Brain pericyte (primary cell): ENCODE data around the gene STRIP2.
"Not testable (repeated sequence)": the region's sequence is repeated elsewhere in the genome, so short reads cannot be mapped to it uniquely, and the experiment has no call there.

Experiments
- DNase-seq: peaks from one replicate; pipeline ENCODE4 v3.0.0-alpha.2; 2012; ENCODE audit warnings: low read depth, low spot score

STRIP2 gene

DNA sequence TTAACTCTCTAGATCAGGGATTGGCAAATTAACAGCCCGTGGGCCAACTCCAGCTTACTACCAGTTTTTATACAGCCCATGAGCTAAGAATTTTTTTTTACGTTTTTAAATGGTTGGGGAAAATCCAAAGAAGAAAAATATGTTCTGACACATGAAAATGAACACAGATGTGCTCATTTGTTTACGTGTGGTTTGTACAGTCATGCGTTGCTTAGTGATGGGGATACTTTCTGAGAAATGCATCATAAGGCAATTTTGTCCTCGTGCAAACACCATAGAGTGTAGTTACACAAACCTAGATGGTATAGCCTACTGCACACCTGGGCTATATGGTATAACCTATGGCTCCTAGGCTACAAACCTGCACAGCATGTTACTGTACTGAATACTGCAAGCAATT lies 59.8 kb downstream of the STRIP2 start:
- peak; percentile 49 for DNase-seq

DNA sequence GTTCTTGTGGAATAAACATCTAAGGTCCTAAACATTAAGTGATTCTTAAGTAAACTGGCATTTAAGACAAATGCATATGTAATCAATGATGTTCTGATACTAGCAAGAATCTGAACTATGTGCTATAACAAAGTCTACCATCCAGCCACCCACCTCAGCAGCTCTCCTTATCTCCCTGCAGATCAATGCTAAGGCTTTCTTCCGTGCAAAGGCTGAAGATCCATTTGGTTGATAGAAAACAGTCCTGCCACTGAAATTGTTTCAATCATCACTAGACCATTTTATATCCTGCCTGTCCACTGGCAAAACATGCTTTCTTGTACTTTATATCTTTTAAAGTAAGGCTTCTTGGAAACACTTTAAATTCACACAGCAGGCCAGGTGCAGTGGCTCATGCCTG lies 61.8 kb downstream of the STRIP2 start:
- DNase-seq: no peak

- DNase-seq: no peak
Measured at GRCh38 chr7:129496653-129497052, 62.4 kb downstream of the STRIP2 start.

- DNase-seq: no peak
Measured at GRCh38 chr7:129497156-129497555, 62.9 kb downstream of the STRIP2 start.

- no peak for DNase-seq
Measured at GRCh38 chr7:129498021-129498420, 63.8 kb downstream of the STRIP2 start.

- DNase-seq: no peak
Measured at GRCh38 chr7:129499999-129500398, 65.8 kb downstream of the STRIP2 start.

DNA sequence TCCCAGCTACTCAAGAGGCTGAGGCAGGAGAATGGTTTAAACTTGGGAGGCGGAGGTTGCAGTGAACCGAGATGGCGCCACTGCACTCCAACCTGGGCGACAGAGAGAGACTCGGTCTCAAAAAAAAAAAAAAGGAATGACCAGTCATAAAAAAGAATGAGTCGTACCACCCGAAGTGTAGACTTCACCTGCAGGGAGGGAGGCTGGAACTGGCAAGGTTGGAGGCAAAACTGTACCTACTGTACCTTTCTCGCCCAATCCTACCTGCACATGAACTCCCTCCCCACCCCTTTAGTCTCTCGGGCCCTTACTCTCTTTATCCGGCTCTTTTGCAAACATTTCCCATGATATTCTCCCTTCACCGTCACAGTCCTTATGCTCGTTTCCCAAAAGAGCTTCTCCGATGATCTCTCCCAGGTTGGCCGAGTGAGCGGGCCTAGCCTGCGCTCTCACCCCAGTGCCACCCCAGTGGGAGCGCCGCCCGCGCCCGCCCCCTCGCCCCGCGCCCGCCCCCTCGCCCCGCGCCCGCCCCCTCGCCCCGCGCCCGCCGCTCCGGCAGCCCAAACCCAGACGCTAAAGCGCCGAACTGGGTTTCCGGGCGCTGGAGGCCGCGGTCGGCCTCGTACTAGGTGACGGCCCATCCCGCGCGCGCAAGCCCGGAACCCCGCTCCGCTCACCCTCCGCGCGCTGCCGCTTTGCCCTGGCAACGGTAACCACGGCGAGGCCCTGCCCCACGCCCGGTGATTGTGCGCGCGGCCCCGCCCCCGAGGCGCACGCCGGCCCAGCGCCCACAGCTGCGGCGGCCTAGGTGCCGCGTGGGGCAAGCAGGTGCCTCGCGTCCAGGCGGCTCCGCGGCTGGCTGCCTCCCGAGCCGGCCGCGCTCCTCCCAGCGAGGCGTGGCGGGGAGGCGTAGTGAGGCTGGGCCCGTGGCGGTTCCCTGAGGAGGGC lies 67.8 kb downstream of the STRIP2 start, which contains the start of gene SMKR1:
Gene SMKR1, plus strand, starts transcription at position 772 of the 948 bp plus-strand sequence. CDS start 294 bp downstream, outside the sequence.
- DNase-seq: no peak

GRCh38 chr7:129502708-129503685 lies 68.8 kb downstream of the STRIP2 start:
- DNase-seq: no peak

- no peak for DNase-seq
Measured at GRCh38 chr7:129503725-129504124, 69.5 kb downstream of the STRIP2 start.

- DNase-seq: no peak
Measured at GRCh38 chr7:129512192-129512591, 78.0 kb downstream of the STRIP2 start.

- DNase-seq: no peak
Measured at GRCh38 chr7:129513546-129513945, 79.3 kb downstream of the STRIP2 start.

- DNase-seq: no peak
Measured at GRCh38 chr7:129514683-129515082, 80.5 kb downstream of the STRIP2 start.

GRCh38 chr7:129515381-129515780 lies 81.1 kb downstream of the STRIP2 start:
- no peak for DNase-seq

DNA sequence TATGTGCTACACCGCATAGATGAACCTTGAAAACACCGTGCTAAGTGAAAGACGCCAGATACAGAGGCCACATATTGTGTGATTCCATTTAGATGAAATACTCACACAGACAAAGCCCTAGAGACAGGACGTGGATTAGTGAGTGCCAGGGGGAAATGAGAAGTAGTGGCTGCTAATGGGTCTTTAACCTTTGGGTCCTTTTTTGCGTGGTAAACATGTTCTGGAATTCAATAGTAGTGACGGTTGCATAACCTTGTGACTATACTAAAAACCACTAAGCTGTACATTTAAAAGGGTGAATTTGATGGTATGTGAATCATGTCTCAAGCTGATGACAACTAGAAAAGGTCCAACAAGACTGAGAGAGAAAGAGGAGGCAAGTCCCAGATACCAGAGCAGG lies 83.7 kb downstream of the STRIP2 start:
- DNase-seq: no peak

GRCh38 chr7:129519464-129519863 lies 85.2 kb downstream of the STRIP2 start:
- no peak for DNase-seq

DNA sequence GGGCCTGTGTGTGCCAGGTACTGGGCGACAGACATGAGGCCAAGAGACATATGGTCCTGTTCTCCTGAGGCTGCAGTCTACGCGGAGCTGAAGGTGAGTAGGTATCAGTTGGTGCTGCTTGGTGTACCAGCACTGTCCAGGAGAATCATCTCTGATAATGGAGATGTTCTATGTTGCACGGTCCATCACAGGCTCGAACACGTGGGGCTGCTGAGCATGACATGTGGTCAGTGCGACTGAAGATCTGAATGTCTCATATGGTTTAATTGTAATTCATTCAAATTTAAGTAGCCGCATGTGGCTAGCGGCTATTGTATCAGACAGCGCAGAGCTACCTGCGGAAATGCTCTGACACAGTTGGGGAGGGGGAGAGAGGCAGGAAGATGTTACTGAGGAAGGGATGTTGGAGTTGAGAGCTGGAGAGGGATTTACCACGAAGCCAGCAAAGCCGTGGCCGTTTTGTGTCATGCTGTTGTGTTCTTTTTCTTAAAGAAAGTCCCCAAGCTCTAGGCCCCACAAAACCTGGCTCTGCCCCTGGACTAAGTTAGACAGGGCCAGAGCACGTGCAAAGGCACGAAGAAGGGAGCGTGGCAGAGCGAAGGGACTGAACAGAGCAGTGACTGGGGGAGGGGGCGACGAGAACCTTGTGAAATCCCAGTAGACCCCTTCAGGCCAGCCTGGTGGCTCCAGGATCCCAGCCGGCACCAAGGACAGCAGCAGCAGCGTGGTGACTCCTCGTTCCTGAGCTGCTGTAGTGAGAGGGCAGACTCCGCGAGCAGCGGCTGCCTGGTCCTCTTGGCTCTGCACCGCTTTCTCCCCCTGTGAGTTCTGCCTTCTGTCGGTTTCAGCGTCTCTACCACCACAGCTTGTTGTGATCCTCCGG lies 88.1 kb downstream of the STRIP2 start:
- no peak for DNase-seq

DNA sequence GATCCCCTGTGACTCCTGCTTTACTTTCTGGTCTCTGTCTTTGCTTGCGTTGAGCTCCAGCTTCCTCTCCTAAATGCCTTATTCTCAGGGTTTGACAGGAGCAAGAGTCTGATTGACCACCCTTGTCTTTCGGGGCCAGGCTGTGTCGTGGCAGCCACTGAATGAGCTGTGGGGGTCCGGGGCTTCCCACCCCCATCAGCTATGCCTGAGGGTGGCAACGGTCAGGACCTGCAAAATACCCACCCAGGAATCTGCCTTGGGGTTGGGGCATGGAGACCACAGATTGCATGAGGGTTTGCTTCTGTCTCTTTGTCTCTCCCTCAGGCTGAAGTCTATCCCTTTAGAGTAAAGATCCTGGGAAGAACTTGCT lies 88.7 kb downstream of the STRIP2 start:
- DNase-seq: no peak

GRCh38 chr7:129523924-129524323 lies 89.7 kb downstream of the STRIP2 start:
- DNase-seq: no peak

DNA sequence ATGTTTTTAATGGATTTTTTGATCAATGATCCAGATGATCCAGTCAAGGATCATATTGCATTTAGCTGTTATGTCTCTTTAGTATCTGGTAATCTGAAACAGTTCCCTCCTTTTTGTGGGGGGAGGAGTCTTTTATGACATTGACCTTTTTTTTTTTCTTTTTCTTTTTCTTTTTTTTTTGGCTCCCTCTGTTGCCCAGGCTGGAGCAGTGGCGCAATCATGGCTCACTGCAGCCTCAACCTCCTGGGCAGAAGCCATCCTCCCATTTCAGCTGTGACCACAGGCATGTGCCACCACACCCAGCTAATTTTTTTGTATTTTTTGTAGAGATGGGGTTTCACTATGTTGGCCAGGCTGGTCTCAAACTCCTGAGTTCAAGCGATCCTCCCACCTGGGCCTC lies 90.2 kb downstream of the STRIP2 start:
- DNase-seq: not testable (repeated sequence)

DNA sequence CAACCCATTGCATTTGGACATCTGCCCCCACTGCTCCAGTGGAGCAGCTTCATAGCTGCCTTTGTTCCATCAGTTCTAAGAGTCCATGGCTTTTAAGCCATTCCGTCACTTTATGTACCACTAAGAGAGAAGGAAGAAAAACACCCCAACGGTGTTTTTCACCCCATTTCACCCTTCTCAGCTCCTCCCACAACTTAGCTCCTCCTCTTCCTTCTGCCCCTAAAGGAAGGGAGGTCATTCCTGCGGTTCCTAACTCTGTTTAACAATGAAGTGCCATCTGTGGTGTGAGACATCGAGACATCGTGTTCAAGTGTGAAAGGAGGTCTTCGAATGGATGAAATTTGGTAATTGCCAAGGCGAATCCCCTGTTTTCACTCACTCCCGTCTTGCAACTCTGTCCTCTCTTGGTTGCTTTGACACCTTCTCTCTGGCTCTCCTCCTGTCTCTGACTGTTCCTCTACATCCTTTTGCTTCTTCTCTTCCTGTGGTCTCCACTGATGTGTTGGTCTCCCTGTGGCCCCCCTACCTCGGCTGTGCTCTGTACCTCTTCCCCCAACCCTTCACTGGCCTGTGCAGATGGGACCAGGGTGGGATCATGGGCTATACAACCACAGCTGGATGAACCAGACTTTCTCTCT lies 91.1 kb downstream of the STRIP2 start:
- no peak for DNase-seq

DNA sequence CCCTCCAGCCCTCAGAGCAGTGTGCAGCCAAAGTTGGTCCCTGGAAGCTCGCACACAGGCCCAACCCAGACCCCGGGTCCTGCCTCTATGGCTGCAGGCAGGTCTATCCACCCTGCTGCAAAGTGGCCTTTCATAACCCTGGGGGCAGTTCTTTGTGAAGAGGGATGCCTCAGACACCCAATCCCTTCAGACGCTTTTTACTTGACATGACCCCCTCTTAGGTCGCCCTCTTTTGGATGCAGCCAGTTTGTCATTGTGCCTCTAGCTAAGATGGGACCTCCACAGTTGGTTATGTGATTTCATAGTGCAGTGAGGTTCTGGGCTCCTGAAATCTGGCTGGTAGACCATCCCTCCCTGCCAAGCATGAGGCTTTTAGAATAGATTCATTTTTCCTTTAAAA lies 95.4 kb downstream of the STRIP2 start:
- DNase-seq: no peak
